Immature natural killer cell (primary cell): ENCODE measurements around the gene PSMA3. TPM values are rescaled to one million over a fixed set of nuclear protein-coding genes. Genes with fewer than 3 reads are reported as not detected.
A peak's percentile ranks its signal among the peaks of the same experiment; 100 is the strongest.

ENCODE experiments used
- DNase-seq, 3 donors: peaks; one replicate each; pipeline ENCODE4 v3.0.0; 2022; ENCODE audit warnings: mixed read lengths in 1 of 3
- H3K27ac Mint-ChIP-seq, 6 donors: one replicate each; pipeline ENCODE4 v1.8.0; 2020; ENCODE audit warnings: mixed read lengths in 6 of 6, mild to moderate bottlenecking in 5 of 6, inconsistent platforms in 4 of 6, moderate library complexity in 3 of 6
- H3K27me3 Mint-ChIP-seq, 3 donors: one replicate each; pipeline ENCODE4 v1.8.0; 2020 to 2021; ENCODE audit warnings: low read depth in 3 of 3, mild to moderate bottlenecking in 3 of 3, mixed read lengths in 3 of 3, moderate library complexity in 3 of 3, inconsistent platforms in 1 of 3
- H3K36me3 Mint-ChIP-seq, 3 donors: one replicate each; pipeline ENCODE4 v1.8.0; 2020; ENCODE audit warnings: mixed read lengths in 3 of 3, inconsistent platforms in 2 of 3, mild to moderate bottlenecking in 2 of 3
- H3K4me1 Mint-ChIP-seq, 2 donors: one replicate each; pipeline ENCODE4 v1.8.0; 2020; ENCODE audit warnings: inconsistent platforms in 2 of 2, mild to moderate bottlenecking in 2 of 2, mixed read lengths in 2 of 2, moderate library complexity in 1 of 2
- H3K4me3 Mint-ChIP-seq, 5 donors: one replicate each; pipeline ENCODE4 v1.8.0; 2020; ENCODE audit warnings: mild to moderate bottlenecking in 5 of 5, mixed read lengths in 5 of 5, inconsistent platforms in 3 of 5, moderate library complexity in 3 of 5
- H3K9me3 Mint-ChIP-seq, 6 donors: one replicate each; pipeline ENCODE4 v1.8.0; 2020; ENCODE audit warnings: mild to moderate bottlenecking in 6 of 6, mixed read lengths in 6 of 6, inconsistent platforms in 4 of 6, moderate library complexity in 3 of 6
- polyA plus RNA-seq, 3 donors: library from polyadenylated mRNA; unstranded; fragments of 300-500 nt; fragmentation: Illumina TruSeq; gene quantifications; one replicate each; pipeline ENCODE4 v1.2.3, GENCODE V29; 2021

The PSMA3 gene
- polyA plus RNA-seq, 3 donors from 2014 or later = 133 to 258 (median 167) TPM

DNA sequence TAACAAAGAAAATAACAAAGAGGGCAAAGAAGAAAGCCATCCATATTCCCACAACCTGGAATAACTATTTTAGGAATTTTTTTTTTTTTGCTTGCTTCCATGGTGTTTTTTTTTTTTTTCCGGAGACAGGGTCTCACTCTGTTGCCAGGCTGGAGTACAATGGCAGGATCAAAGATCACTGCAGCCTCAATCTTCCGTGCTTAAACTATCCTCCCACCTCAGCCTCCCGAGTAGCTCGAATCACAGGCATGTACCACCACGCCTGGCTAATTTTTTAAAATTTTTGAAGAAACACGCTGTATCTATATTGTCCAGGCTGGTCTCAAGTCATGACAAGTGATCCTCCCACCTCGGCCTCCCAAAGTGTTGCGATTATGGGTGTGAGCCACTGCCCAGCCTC lies 33.5 kb downstream of the PSMA3 start:
- Mint-ChIP-seq H3K36me3 (peaks cover 0 to 17% (median 6%) of the 10 kb centered on the region in 3 donors), H3K4me3 (no peak overlapping the region), H3K27ac (peak overlapping the region in 3 of 6 donors; percentile 23 to 65 (median 31)), H3K4me1 (peaks cover 60 to 81% of the 10 kb centered on the region in 2 donors), H3K27me3 (peaks cover 0 to 4% (median 3%) of the 10 kb centered on the region in 3 donors), H3K9me3 (no peaks in the 10 kb centered on the region)
- no peak for DNase-seq

DNA sequence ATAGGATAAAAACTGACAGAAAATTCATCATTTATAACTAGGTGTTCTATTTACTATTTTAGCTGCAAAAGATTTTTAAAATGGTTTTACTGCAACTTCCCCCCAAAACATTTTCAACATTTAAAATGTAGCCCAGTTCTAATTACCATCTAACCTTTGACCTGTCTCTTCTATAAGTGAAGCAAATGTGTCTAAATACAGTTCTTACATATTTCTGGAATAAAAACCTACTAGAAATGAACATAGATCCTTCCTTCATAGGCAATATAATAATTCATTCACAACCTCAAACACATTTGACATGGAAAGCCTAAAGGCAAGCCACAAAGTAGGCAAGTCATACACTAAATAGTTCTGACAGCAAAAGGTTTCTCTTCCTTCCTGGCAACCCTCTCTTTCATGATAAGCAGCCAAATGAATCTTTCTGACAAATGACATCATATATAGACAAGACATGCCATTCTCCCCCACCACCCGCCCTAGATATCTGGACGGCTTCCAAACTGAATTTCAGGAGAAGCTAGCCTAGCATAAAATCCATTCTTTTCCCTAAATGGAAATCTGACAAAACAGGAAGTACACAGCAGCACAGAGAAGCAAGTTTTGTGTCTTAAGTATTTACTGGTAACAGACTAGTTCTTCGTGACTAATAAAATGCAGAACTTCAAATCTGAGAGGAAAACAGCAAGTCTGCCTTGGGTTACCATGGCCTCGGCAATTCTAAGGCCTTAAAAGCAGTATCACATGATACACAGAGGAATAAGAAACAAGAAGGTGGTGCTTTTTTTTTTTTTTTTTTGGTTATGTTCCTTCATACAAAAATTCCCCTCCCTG lies 36.5 kb downstream of the PSMA3 start:
- H3K4me1 Mint-ChIP-seq = peaks cover 44 to 82% of the 10 kb centered on the region in 2 donors
- peak overlapping the region in 4 of 5 donors; percentile 34 to 53 (median 45) for H3K4me3 Mint-ChIP-seq
- H3K9me3 Mint-ChIP-seq = no peaks in the 10 kb centered on the region
- peaks cover 4 to 26% (median 18%) of the 10 kb centered on the region in 3 donors for H3K36me3 Mint-ChIP-seq
- peak overlapping the region; percentile 70 to 92 (median 81) for H3K27ac Mint-ChIP-seq
- no peak for DNase-seq
- H3K27me3 Mint-ChIP-seq = peaks cover 0 to 4% (median 3%) of the 10 kb centered on the region in 3 donors

DNA sequence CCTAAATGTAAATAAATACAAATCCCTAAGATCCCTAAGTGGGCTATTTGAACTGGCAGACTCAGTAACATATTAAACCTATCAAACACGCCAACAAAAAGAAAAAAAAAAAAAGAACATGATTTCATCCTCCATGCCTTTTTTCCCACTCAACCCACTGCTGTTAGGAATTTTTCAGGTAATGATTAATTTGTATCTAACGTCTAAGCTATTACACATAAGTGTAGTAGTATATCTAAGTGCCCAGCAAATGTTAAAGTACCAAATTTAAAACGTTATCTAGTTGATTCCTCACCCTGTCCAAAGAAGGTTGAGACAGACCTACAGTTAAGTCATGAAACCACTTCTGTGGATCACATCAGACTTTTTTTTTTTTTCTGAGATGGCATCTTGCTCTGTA lies 37.3 kb downstream of the PSMA3 start:
- Mint-ChIP-seq H3K36me3 (peaks cover 4 to 26% (median 18%) of the 10 kb centered on the region in 3 donors), H3K4me3 (no peak overlapping the region), H3K9me3 (no peaks in the 10 kb centered on the region), H3K4me1 (peaks cover 38 to 75% of the 10 kb centered on the region in 2 donors), H3K27me3 (peaks cover 0 to 4% (median 3%) of the 10 kb centered on the region in 3 donors), H3K27ac (peak overlapping the region in 5 of 6 donors; percentile 56 to 92 (median 82))
- no peak for DNase-seq

DNA sequence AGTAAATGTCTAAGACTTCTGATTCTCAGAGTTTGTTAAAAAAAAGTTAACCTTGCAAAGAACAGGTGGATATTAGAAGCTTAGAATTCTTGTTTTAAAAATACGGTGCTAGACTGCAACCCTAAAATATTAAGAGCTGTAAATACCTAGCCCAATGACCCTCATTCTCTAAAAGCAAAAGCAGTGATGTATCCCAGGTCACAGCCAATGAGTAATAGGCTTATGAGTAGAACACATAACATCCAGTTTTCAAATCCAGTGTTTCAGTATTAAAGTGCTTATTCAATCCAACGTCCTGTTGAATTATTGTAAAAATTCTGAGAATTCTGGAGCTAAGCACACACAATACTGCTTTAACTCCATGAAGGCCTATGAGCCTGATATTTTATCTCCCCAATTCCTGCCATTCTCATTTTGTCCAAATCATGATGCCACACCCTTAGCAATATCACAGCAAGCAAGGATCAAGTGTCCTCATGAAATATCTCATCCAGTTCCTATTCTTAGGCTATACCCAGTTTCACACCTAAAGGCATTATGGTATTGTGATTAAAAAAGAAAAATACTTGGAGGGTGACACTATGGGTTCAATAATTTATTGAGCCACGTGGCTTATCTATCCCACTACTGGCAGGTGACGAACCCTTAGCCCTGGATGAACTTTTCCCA lies 38.4 kb downstream of the PSMA3 start:
- Mint-ChIP-seq H3K9me3 (no peaks in the 10 kb centered on the region), H3K4me1 (peaks cover 42 to 81% of the 10 kb centered on the region in 2 donors), H3K27ac (peak overlapping the region in 1 of 6 donors; percentile 34), H3K27me3 (peaks cover 0 to 4% (median 3%) of the 10 kb centered on the region in 3 donors), H3K4me3 (no peak overlapping the region), H3K36me3 (peaks cover 9 to 31% (median 23%) of the 10 kb centered on the region in 3 donors)
- no peak for DNase-seq

DNA sequence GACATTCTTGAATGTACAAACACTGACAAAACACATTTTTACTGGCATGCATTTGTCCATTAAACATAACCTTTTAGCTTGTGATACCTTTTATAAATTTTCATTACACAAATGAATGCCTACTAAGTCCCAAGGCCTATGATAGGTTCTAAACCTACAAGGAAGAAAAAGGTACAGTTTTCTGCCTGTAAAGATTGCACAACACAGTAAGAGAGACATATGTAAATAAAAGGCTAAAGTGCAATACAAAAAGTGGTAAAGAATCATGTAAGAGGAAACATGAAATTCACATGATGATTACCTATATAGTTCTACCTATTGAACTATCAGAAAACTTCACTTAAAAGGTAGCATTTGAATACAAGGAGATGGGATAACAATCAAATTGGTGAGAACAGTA lies 39.1 kb downstream of the PSMA3 start:
- peak overlapping the region in 2 of 6 donors; percentile 13 to 65 for H3K27ac Mint-ChIP-seq

DNA sequence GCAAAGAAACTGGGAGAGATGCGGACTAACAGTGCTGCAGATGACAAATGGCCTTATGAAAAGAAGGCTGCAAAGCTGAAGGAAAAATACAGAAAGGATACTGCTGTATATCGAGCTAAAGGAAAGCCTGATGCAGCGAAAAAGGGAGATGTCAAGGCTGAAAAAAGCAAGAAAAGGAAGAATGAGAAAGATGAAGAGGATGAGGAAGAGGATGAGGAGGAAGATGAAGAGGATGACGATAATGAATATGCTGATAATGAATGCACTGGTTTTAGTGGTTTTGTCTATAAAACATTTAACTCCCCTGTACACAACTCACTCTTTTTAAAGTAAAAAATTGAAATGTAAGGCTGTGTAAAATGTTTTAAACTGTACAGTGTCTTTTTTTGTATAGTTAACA lies 40.5 kb downstream of the PSMA3 start:
- DNase-seq = no peak
- Mint-ChIP-seq H3K27ac (peak overlapping the region in 5 of 6 donors; percentile 28 to 84 (median 58)), H3K4me1 (peaks cover 44 to 82% of the 10 kb centered on the region in 2 donors), H3K9me3 (no peaks in the 10 kb centered on the region), H3K36me3 (peaks cover 21 to 36% (median 33%) of the 10 kb centered on the region in 3 donors), H3K4me3 (peak overlapping the region in 1 of 5 donors; percentile 47), H3K27me3 (peaks cover 0 to 1% (median 0%) of the 10 kb centered on the region in 3 donors)

More for the DNA sequence above, 39.1 kb downstream of the PSMA3 start:
- peaks cover 15 to 37% (median 27%) of the 10 kb centered on the region in 3 donors for H3K36me3 Mint-ChIP-seq
- no peaks in the 10 kb centered on the region for H3K9me3 Mint-ChIP-seq
- no peak for DNase-seq
- H3K27me3 Mint-ChIP-seq = peaks cover 0 to 3% (median 1%) of the 10 kb centered on the region in 3 donors
- no peak overlapping the region for H3K4me3 Mint-ChIP-seq
- H3K4me1 Mint-ChIP-seq = peaks cover 44 to 82% of the 10 kb centered on the region in 2 donors

DNA sequence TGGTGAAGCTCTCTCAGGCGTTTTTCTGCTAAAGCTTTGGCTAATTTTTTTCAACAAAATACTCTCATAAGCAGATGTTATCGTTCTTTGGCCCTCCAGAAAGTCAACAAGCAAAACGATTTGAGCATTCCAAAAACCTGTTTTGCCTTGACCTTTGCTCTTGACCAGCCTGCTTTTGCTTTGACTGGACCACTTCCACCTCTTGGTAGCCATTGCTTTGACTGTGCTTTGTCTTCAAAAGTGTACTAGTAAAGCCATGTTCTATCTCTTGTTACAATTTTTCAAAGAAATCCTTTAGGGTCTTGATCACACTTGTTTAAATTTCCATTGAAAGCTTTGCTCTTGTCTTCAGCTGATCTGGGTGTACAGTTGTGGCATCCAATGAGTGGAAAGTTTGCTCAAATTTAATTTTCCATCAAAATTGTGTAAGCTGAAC lies 43.0 kb downstream of the PSMA3 start:
- Mint-ChIP-seq H3K4me3 (no peak overlapping the region), H3K27me3 (peaks cover 0 to 3% (median 0%) of the 10 kb centered on the region in 3 donors), H3K36me3 (peaks cover 22 to 41% (median 38%) of the 10 kb centered on the region in 3 donors), H3K4me1 (peaks cover 34 to 71% of the 10 kb centered on the region in 2 donors), H3K9me3 (no peaks in the 10 kb centered on the region), H3K27ac (peak overlapping the region in 2 of 6 donors; percentile 50 to 65)
- DNase-seq = no peak

DNA sequence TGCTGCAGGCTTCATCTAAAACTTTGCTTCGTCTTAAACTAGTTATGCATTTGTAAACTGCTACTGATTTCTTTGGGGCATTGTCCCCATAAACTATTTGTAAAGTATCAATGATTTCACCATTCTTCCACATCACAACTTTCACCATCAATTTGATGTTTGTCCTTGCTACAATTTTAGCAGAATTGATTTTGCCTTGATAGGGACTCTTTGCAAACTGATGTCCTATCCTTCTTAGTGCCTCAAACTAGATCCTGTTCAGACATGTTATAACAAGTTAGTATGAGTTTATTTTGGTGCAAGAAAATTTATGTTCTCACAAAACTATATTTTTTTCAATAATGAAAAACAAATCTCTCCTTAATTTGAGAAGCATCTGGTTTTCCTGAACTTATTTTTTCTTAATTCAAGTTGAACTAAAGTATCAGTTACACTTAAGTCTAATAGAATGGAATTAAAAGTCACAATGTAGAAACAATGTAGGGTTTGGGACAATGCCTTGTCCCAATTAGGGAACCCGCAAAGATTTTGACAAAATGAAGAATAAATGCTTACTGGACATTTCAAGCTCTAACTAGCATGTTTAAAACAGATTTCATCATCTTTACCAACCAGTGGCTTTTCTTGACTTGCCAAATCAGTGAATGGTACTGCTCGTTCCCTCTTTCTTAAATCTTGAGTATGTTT lies 43.6 kb downstream of the PSMA3 start:
- H3K4me1 Mint-ChIP-seq = peaks cover 37 to 65% of the 10 kb centered on the region in 2 donors
- peaks cover 0 to 3% (median 0%) of the 10 kb centered on the region in 3 donors for H3K27me3 Mint-ChIP-seq
- H3K4me3 Mint-ChIP-seq = no peak overlapping the region
- DNase-seq = no peak
- H3K36me3 Mint-ChIP-seq = peaks cover 25 to 43% (median 38%) of the 10 kb centered on the region in 3 donors
- peak overlapping the region in 4 of 6 donors; percentile 8 to 65 (median 35) for H3K27ac Mint-ChIP-seq
- H3K9me3 Mint-ChIP-seq = no peaks in the 10 kb centered on the region

DNA sequence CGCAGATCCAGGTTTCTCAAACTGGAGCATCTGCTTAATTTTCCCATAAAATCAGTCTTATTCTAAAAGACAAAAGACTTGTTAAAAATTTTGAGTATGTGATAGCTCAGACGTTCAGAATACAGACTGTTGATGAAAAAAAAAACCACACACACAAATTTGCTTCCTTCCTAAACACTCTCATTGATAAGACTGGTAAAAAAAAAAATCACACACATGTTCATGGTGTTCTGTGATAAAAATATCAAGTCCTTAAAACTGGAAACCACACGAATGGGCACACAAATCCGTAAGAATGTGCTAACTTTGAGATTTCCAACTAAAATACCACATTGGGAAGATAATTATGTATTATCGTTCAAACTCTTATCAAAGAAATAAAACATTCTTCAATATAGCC lies 47.0 kb downstream of the PSMA3 start:
- Mint-ChIP-seq H3K27me3 (peaks cover 0 to 3% (median 0%) of the 10 kb centered on the region in 3 donors), H3K27ac (no peak overlapping the region), H3K4me3 (no peak overlapping the region), H3K4me1 (peaks cover 41 to 56% of the 10 kb centered on the region in 2 donors), H3K36me3 (peaks cover 21 to 41% (median 30%) of the 10 kb centered on the region in 3 donors), H3K9me3 (no peaks in the 10 kb centered on the region)
- DNase-seq = no peak

DNA sequence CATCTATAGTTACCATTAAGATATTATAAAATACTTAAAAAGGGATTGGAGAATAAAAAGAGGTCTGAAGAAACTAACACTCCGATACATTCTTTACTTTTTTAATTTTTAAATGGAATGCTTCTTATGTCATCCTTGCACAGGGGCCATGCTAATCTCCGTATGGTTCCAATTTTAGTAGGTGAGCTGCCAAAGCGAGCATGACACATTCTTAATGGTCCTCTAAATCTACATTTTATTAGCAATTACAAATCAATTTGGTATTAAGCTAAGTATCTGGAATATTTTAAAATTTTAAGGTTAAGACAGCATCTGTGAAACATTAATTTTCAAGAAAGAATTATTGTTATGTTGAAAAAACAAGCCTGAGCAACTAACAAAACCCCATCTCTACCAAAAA lies 47.5 kb downstream of the PSMA3 start:
- H3K36me3 Mint-ChIP-seq = peaks cover 21 to 41% (median 30%) of the 10 kb centered on the region in 3 donors
- H3K27ac Mint-ChIP-seq = no peak overlapping the region
- H3K9me3 Mint-ChIP-seq = no peaks in the 10 kb centered on the region
- no peak overlapping the region for H3K4me3 Mint-ChIP-seq
- H3K4me1 Mint-ChIP-seq = peaks cover 41 to 56% of the 10 kb centered on the region in 2 donors
- DNase-seq = no peak
- H3K27me3 Mint-ChIP-seq = peaks cover 0 to 3% (median 0%) of the 10 kb centered on the region in 3 donors

DNA sequence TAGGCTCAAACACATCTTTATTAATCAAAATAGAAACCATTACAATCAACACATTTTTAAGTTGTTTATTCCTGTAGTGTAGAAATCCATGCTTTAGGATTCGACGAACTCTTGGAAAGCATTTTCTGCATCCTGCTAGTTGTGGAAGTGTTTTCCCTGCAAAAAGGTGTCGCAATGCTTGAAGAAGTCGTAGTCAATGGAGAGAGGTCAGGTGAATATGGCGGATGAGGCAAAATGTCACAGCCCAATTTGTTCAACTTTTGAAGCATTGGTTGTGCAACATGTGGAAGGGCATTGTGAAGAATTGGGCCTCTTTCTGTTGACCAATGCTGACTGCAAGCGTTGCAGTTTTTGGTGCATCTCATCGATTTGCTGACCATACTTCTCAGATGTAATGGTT lies 49.6 kb downstream of the PSMA3 start:
- Mint-ChIP-seq H3K27me3 (peaks cover 0 to 3% (median 0%) of the 10 kb centered on the region in 3 donors), H3K9me3 (no peaks in the 10 kb centered on the region), H3K36me3 (peaks cover 8 to 27% (median 19%) of the 10 kb centered on the region in 3 donors), H3K27ac (no peak overlapping the region), H3K4me3 (peak overlapping the region in 2 of 5 donors; percentile 7 to 53), H3K4me1 (peaks cover 23 to 46% of the 10 kb centered on the region in 2 donors)
- DNase-seq = no peak

DNA sequence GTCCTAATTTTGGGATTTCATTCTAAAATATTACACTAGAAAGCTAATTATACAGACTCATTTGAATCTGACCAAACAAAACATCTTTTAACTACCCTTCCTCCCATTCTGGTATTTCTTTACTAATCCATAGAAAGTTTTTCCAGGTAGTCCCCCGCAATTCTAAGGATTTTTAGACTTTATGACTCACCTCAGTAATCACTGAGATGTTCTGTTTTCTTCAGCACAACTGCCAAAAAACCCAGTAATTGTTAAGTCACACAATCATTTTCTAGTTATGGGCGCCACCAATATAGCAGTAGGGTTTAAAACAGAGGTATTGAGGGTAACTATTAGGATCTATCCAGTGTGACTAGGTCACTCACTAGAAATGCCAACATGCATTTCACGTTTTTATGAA lies 52.1 kb downstream of the PSMA3 start:
- Mint-ChIP-seq H3K4me1 (peaks cover 23 to 40% of the 10 kb centered on the region in 2 donors), H3K27ac (no peak overlapping the region), H3K27me3 (peaks cover 3 to 7% (median 5%) of the 10 kb centered on the region in 3 donors), H3K4me3 (no peak overlapping the region), H3K9me3 (no peaks in the 10 kb centered on the region), H3K36me3 (peaks cover 5 to 16% (median 11%) of the 10 kb centered on the region in 3 donors)
- no peak for DNase-seq

DNA sequence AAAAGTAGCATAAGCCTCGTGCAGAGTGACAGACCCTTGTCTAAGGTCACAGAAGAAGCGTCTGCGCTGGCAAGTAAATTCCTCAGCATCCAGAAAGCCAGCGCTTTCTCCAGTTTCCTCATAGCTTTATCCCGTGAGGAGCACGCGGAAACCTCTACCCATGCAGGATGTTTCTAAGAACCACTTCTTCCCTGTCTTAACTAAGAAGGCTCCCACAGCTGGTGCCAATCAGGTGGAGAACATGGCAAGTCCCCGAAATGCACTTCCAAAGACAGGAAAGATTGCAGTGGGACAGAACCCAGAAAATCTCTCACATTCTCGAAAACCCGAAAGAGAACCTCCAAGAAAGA lies 52.7 kb downstream of the PSMA3 start:
- no peak for DNase-seq
- H3K27me3 Mint-ChIP-seq = peaks cover 3 to 7% (median 6%) of the 10 kb centered on the region in 3 donors
- no peaks in the 10 kb centered on the region for H3K9me3 Mint-ChIP-seq
- no peak overlapping the region for H3K4me3 Mint-ChIP-seq
- peaks cover 5 to 16% (median 11%) of the 10 kb centered on the region in 3 donors for H3K36me3 Mint-ChIP-seq
- H3K4me1 Mint-ChIP-seq = peaks cover 22 to 39% of the 10 kb centered on the region in 2 donors
- H3K27ac Mint-ChIP-seq = no peak overlapping the region
